NB4 (cell line): ENCODE measurements around the gene BTBD2.

Experiments
- DNase-seq: peaks from one replicate; pipeline ENCODE4 v3.0.0; 2010; ENCODE audit warnings: low read depth
- H3K4me3 ChIP-seq: one replicate; pipeline ENCODE4 v1.5.1; 2011; ENCODE audit warnings: mild to moderate bottlenecking, low read depth, low read length, moderate library complexity
- CTCF ChIP-seq: IDR thresholded peaks from one replicate; pipeline ENCODE4 v1.5.1; 2012; ENCODE audit warnings: low read depth, low read length
- MAX ChIP-seq: IDR thresholded peaks from 2 replicates; pipeline ENCODE4 v1.6.1; 2011; ENCODE audit warnings: low read depth, low read length
- MYC ChIP-seq: IDR thresholded peaks from 2 replicates; pipeline ENCODE4 v1.6.1; 2011; ENCODE audit warnings: low read depth, low read length
- POLR2A ChIP-seq: IDR thresholded peaks from 2 replicates; pipeline ENCODE4 v1.6.1; 2011; ENCODE audit warnings: mild to moderate bottlenecking; ENCODE audit not compliant: insufficient read length; ENCODE audit errors: extremely low read depth

BTBD2 gene

GRCh38 chr19:1949304-1950101, 66.0 kb downstream of the BTBD2 start:
- no peak for DNase-seq
- H3K4me3 ChIP-seq: no peak overlapping the region
- TF ChIP-seq MYC: no peak
- TF ChIP-seq MAX: no peak
- no peak for TF ChIP-seq CTCF
- TF ChIP-seq POLR2A: no peak

GRCh38 chr19:1947651-1948209, 67.8 kb downstream of the BTBD2 start:
- no peak overlapping the region for H3K4me3 ChIP-seq
- TF ChIP-seq POLR2A: no peak
- TF ChIP-seq MAX: no peak
- no peak for TF ChIP-seq CTCF
- no peak for TF ChIP-seq MYC
- no peak for DNase-seq

GRCh38 chr19:1945899-1946298, 69.6 kb downstream of the BTBD2 start:
- no peak for TF ChIP-seq POLR2A
- TF ChIP-seq CTCF: peak; percentile 41
- DNase-seq: no peak
- no peak overlapping the region for H3K4me3 ChIP-seq

- TF ChIP-seq CTCF (no peak), POLR2A (no peak), MYC (no peak), MAX (no peak)
- no peak for DNase-seq
- H3K4me3 ChIP-seq: no peak overlapping the region
Measured at GRCh38 chr19:1944916-1945561, 70.5 kb downstream of the BTBD2 start.

- no peak for TF ChIP-seq MAX
- no peak for TF ChIP-seq CTCF
- TF ChIP-seq MYC: no peak
- TF ChIP-seq POLR2A: no peak
- DNase-seq: no peak
- H3K4me3 ChIP-seq: no peak overlapping the region
Measured at GRCh38 chr19:1944088-1944915, 71.2 kb downstream of the BTBD2 start.
